ENCODE results near the gene SIGLEC5. TPM values are rescaled to one million over a fixed set of nuclear protein-coding genes. Genes with fewer than 3 reads are reported as not detected.

Gene SIGLEC5
- total and polyA plus RNA-seq, 2 of the 13 experiments (the other 11 are each of a cell fraction or from before 2014, with no cell fraction given), result not detected

DNA sequence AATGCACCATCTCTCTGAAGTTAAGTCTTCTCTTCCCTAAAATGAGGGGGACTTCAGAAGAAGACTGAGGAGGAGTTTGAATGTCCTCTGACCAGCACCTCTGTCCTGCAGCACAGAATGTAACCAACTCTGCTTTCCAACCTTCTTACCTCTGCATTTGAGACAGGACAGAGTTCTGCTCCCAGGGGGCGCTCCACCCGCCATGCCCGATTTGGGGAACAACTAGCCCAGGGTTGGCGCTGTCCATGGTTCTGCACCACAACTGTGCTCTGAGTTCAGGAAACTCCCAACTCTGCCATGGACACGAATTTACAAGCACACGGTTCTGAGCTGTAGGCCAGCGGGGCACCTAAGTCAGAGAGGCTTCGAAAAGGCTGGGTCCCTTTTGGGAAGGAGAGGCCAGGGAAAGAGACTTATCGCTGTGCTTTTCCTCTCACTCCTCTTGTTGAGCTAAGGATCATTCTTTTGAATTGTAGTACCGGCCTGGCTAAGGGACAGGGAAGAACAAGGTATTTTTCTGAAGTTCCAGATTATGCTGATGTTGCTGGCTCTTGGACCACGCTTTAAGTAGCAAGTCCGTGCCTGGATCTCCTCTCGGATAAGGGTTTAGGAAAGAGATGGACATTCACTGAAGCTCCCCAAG, 22.2 kb downstream of the SIGLEC5 start (continued):
- TF ChIP-seq, protein P1, sequence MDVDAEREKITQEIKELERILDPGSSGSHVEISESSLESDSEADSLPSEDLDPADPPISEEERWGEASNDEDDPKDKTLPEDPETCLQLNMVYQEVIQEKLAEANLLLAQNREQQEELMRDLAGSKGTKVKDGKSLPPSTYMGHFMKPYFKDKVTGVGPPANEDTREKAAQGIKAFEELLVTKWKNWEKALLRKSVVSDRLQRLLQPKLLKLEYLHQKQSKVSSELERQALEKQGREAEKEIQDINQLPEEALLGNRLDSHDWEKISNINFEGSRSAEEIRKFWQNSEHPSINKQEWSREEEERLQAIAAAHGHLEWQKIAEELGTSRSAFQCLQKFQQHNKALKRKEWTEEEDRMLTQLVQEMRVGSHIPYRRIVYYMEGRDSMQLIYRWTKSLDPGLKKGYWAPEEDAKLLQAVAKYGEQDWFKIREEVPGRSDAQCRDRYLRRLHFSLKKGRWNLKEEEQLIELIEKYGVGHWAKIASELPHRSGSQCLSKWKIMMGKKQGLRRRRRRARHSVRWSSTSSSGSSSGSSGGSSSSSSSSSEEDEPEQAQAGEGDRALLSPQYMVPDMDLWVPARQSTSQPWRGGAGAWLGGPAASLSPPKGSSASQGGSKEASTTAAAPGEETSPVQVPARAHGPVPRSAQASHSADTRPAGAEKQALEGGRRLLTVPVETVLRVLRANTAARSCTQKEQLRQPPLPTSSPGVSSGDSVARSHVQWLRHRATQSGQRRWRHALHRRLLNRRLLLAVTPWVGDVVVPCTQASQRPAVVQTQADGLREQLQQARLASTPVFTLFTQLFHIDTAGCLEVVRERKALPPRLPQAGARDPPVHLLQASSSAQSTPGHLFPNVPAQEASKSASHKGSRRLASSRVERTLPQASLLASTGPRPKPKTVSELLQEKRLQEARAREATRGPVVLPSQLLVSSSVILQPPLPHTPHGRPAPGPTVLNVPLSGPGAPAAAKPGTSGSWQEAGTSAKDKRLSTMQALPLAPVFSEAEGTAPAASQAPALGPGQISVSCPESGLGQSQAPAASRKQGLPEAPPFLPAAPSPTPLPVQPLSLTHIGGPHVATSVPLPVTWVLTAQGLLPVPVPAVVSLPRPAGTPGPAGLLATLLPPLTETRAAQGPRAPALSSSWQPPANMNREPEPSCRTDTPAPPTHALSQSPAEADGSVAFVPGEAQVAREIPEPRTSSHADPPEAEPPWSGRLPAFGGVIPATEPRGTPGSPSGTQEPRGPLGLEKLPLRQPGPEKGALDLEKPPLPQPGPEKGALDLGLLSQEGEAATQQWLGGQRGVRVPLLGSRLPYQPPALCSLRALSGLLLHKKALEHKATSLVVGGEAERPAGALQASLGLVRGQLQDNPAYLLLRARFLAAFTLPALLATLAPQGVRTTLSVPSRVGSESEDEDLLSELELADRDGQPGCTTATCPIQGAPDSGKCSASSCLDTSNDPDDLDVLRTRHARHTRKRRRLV (CRISPR knock-in tag; IDR thresholded peaks at IDR 0.05), result no peak
- TF ChIP-seq ZSCAN29 (CRISPR knock-in tag; conservative IDR thresholded peaks at IDR 0.05) (no peak), MAF1 (CRISPR knock-in tag; IDR thresholded peaks at IDR 0.05; ENCODE audit: borderline replicate concordance) (peak; percentile 87; the same call in 1 of the 2 replicates), NR2C2 (CRISPR knock-in tag; IDR thresholded peaks at IDR 0.05; ENCODE audit: borderline replicate concordance) (no peak), ETV5 (CRISPR knock-in tag; IDR thresholded peaks at IDR 0.05; ENCODE audit: borderline replicate concordance) (peak; percentile 61; the same call in 1 of the 2 replicates), ZNF326 (CRISPR knock-in tag; IDR thresholded peaks at IDR 0.05; ENCODE audit: borderline replicate concordance) (no peak), GABPB1 (CRISPR knock-in tag; IDR thresholded peaks at IDR 0.05) (peak; percentile 45; the same call in 1 of the 2 replicates), MEIS2 (CRISPR knock-in tag; IDR thresholded peaks at IDR 0.05) (peak; percentile 84), YY1 (IDR thresholded peaks at IDR 0.05; ENCODE audit: insufficient read depth, insufficient replicate concordance, low read depth, low read length) (peak; percentile 40), AKAP8 (CRISPR knock-in tag; IDR thresholded peaks at IDR 0.05) (no peak), IRF2 (CRISPR knock-in tag; IDR thresholded peaks at IDR 0.05) (peak; percentile 75), GTF3A (CRISPR knock-in tag; conservative IDR thresholded peaks at IDR 0.05) (no peak), GZF1 (CRISPR knock-in tag; IDR thresholded peaks at IDR 0.05) (peak; percentile 58; the same call in 1 of the 2 replicates), ZNF83 (CRISPR knock-in tag; IDR thresholded peaks at IDR 0.05; ENCODE audit: borderline replicate concordance) (0 out of 2 replicates have a peak, but pooled peaks have one; percentile 81), TBX2 (CRISPR knock-in tag; IDR thresholded peaks at IDR 0.05; ENCODE audit: borderline replicate concordance) (peak; percentile 61; the same call in 1 of the 2 replicates), KDM2A (CRISPR knock-in tag; IDR thresholded peaks at IDR 0.05; ENCODE audit: borderline replicate concordance, low read depth) (peak; percentile 87)
- TF ChIP-seq, protein P2, sequence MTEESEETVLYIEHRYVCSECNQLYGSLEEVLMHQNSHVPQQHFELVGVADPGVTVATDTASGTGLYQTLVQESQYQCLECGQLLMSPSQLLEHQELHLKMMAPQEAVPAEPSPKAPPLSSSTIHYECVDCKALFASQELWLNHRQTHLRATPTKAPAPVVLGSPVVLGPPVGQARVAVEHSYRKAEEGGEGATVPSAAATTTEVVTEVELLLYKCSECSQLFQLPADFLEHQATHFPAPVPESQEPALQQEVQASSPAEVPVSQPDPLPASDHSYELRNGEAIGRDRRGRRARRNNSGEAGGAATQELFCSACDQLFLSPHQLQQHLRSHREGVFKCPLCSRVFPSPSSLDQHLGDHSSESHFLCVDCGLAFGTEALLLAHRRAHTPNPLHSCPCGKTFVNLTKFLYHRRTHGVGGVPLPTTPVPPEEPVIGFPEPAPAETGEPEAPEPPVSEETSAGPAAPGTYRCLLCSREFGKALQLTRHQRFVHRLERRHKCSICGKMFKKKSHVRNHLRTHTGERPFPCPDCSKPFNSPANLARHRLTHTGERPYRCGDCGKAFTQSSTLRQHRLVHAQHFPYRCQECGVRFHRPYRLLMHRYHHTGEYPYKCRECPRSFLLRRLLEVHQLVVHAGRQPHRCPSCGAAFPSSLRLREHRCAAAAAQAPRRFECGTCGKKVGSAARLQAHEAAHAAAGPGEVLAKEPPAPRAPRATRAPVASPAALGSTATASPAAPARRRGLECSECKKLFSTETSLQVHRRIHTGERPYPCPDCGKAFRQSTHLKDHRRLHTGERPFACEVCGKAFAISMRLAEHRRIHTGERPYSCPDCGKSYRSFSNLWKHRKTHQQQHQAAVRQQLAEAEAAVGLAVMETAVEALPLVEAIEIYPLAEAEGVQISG (CRISPR knock-in tag; IDR thresholded peaks at IDR 0.05), result peak; percentile 85
- TF ChIP-seq, protein P3, sequence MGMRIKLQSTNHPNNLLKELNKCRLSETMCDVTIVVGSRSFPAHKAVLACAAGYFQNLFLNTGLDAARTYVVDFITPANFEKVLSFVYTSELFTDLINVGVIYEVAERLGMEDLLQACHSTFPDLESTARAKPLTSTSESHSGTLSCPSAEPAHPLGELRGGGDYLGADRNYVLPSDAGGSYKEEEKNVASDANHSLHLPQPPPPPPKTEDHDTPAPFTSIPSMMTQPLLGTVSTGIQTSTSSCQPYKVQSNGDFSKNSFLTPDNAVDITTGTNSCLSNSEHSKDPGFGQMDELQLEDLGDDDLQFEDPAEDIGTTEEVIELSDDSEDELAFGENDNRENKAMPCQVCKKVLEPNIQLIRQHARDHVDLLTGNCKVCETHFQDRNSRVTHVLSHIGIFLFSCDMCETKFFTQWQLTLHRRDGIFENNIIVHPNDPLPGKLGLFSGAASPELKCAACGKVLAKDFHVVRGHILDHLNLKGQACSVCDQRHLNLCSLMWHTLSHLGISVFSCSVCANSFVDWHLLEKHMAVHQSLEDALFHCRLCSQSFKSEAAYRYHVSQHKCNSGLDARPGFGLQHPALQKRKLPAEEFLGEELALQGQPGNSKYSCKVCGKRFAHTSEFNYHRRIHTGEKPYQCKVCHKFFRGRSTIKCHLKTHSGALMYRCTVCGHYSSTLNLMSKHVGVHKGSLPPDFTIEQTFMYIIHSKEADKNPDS (CRISPR knock-in tag; IDR thresholded peaks at IDR 0.05), result no peak
- TF ChIP-seq, protein P4, sequence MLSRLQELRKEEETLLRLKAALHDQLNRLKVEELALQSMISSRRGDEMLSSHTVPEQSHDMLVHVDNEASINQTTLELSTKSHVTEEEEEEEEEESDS (CRISPR knock-in tag; IDR thresholded peaks at IDR 0.05; ENCODE audit: borderline replicate concordance), result peak; percentile 83; the same call in 1 of the 2 replicates
